ENCODE data around the gene OMD. TPM values are rescaled to one million over a fixed set of nuclear protein-coding genes. Genes with fewer than 3 reads are reported as not detected.
A peak's percentile ranks its signal among the peaks of the same experiment; 100 is the strongest.

OMD gene
- total and polyA plus RNA-seq, 2 experiments from 2014 or later: not detected

DNA sequence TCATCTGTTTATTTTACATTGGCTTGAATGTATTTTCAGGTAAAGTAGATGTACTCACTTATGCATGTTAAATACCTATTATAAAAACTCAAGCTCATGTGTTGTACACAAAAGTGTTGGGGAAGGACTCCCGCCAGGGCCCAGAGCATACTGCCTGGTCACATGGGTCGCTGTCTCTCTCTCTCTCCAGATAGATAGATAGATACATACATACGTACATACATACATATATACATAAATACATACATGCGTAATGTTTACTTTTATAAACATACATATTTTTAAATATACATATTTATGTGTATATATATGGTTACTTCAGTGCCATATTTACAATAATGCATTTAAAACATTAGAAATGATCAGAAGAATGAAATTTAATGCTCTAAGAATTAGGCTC is 33.3 kb upstream of the OMD start:
- H3K27me3 ChIP-seq: no peaks in the 10 kb centered on the region
- H3K4me1 ChIP-seq (ENCODE audit: low read depth): no peaks in the 10 kb centered on the region
- no peak overlapping the region for H3K27ac ChIP-seq
- H3K9me3 ChIP-seq (ENCODE audit: low read depth): no peaks in the 10 kb centered on the region
- DNase-seq (ENCODE audit: low read depth in 1 of 2, low spot score in 1 of 2): no peak
- no peak for TF ChIP-seq CTCF (IDR thresholded peaks at IDR 0.05; ENCODE audit: low read depth, low read length)
- no peak overlapping the region for H3K4me3 ChIP-seq
- H3K36me3 ChIP-seq: no peaks in the 10 kb centered on the region

- Histone ChIP-seq H3K4me3 (no peak overlapping the region), H3K4me1 (ENCODE audit: low read depth) (no peaks in the 10 kb centered on the region), H3K27ac (no peak overlapping the region), H3K27me3 (no peaks in the 10 kb centered on the region), H3K9me3 (ENCODE audit: low read depth) (no peaks in the 10 kb centered on the region), H3K36me3 (no peaks in the 10 kb centered on the region)
- DNase-seq (ENCODE audit: low read depth in 1 of 2, low spot score in 1 of 2): no peak
- peak; percentile 24 for TF ChIP-seq CTCF (IDR thresholded peaks at IDR 0.05; ENCODE audit: low read depth, low read length)
Observed at GRCh38 chr9:92455217-92455616, 30.9 kb upstream of the OMD start.

DNA sequence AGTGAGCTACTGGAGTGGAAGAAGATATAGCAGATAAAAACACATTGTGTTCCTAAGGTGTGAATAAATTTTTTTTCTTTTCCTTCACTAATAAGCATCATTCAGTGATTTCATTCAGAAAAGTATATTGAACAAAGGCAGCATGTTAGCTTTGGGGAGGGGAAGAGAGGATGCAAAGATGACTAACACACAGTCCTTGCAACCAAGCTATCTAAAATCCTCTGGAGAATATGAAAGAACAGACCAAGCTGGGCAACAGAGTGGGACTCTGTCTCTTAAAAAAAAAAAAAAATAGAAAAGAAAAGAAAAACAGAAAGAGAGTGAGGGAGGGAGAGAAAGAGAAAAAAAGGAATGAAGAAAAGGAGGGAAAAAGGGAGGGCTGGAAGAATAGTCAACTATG is 22.3 kb upstream of the OMD start:
- Histone ChIP-seq H3K27ac (no peak overlapping the region), H3K4me3 (no peak overlapping the region), H3K4me1 (ENCODE audit: low read depth) (no peaks in the 10 kb centered on the region), H3K27me3 (no peaks in the 10 kb centered on the region), H3K9me3 (ENCODE audit: low read depth) (no peaks in the 10 kb centered on the region), H3K36me3 (no peaks in the 10 kb centered on the region)
- TF ChIP-seq CTCF (IDR thresholded peaks at IDR 0.05; ENCODE audit: low read depth, low read length): no peak
- DNase-seq (ENCODE audit: low read depth in 1 of 2, low spot score in 1 of 2): no peak

DNA sequence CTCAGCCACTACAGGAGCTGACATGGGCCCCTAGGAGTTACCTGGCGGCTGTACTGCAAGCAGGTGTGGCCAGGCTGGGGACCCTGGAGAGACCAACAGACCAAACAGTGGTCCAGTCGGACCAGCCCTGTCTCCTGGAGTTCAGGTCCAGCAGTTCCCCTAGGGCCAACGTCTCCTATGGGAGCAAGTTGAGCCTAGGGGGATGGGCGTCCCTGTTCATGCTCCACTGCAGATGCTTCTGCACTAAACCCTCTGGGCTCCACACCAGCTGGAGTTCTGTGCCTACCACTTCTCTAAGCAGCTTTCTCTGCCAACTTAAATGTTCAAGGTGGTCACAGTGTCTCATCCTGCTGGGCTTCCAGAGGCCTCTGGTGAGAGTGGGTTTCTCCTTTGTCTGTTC is 20.6 kb upstream of the OMD start:
- no peaks in the 10 kb centered on the region for H3K36me3 ChIP-seq
- H3K27ac ChIP-seq: no peak overlapping the region
- H3K4me1 ChIP-seq (ENCODE audit: low read depth): no peaks in the 10 kb centered on the region
- H3K9me3 ChIP-seq (ENCODE audit: low read depth): no peaks in the 10 kb centered on the region
- no peaks in the 10 kb centered on the region for H3K27me3 ChIP-seq
- H3K4me3 ChIP-seq: no peak overlapping the region
- DNase-seq (ENCODE audit: low read depth in 1 of 2, low spot score in 1 of 2): no peak
- TF ChIP-seq CTCF (IDR thresholded peaks at IDR 0.05; ENCODE audit: low read depth, low read length): no peak

DNA sequence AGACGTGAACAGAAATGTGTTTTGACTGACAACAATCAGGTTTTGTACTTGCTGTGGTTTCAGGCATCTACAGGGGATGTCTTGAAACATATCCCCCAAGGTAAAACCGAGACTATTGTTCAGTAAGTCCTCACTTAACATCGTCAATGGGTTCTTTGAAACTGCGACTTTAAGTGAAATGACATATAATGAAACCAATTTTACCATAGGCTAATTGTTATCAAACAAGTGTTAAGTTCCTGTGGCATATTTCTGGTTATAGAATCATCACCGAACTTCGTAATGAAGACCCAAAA is 16.4 kb upstream of the OMD start:
- no peak for DNase-seq (ENCODE audit: low read depth in 1 of 2, low spot score in 1 of 2)
- Histone ChIP-seq H3K36me3 (no peaks in the 10 kb centered on the region), H3K9me3 (ENCODE audit: low read depth) (no peaks in the 10 kb centered on the region), H3K27me3 (no peaks in the 10 kb centered on the region), H3K27ac (no peak overlapping the region), H3K4me1 (ENCODE audit: low read depth) (no peaks in the 10 kb centered on the region), H3K4me3 (no peak overlapping the region)
- no peak for TF ChIP-seq CTCF (IDR thresholded peaks at IDR 0.05; ENCODE audit: low read depth, low read length)
